Measurements from ENCODE around the gene SNRNP25.

The SNRNP25 gene

DNA sequence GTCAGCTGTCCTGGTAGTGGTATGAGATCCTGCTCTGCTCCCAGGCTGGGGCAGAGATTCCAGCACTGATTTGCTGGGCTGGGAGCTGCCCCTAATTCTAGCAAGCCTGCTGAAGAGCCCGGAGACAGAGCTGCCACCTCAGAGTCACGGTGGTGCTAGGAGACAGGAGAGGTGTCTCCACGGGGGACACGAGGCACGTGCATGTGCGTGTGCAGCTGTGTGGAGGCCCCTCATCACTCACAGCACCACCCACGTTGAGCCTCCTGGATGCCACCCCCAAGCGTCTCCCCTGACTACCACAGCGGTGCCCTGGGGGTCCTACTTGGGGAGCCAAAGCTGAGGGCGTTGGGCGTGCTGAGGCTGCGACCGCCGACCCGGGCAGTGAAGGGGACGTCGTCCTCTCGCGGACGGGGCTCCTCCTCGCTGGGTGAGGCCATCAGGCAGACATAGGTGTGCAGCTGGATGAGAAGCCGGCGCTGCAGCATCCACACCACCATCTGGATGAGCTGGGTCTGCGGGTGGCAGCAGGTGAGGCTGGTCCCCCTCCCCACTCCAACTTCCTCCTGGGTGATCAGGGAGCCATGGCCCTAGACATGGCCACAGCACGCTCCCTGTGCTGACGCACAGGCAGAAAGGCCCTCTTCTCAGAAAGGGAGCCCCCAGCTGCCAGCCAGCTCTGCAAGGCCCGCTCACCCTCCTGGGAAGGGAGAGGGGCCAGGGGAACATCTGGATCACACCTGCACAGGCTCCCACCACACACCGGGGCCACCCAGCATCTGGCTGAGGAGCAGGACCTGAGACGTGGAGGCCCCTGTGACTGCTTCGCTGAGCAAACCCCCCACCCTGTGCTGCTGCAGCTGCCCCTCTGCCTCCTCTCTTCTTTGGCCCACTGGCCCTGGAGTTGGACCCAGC is 36.0 kb downstream of the SNRNP25 start:
- intact Hi-C loops (cut with DNase I) = no loop called here

DNA sequence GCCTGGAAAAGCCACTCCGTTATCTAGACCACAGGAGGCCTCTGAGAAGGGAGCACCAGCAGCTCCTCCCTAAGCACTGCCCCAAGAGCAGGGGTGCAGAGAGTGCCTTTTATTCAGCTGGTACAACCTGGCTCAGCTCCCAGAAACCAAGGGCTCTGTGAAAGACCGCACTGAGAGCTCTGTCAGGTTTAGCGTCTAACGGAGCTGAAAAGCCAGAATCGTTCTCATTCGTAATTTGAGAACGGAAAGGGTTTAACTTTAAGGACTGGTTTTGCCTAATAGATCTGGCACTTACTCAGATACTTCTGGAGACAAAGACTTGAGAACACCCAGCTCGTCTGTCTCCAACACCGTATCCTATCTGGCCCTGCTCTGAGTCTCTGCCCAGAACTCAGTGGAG is 37.9 kb downstream of the SNRNP25 start:
- peak in 39 of 42 donors; percentile 56 to 88 (median 72) for DNase-seq
- intact Hi-C loops (cut with DNase I) = no loop called here

More for the DNA sequence above, 36.0 kb downstream of the SNRNP25 start:
- peak in 9 of 42 donors; percentile 16 to 65 (median 55) for DNase-seq

DNA sequence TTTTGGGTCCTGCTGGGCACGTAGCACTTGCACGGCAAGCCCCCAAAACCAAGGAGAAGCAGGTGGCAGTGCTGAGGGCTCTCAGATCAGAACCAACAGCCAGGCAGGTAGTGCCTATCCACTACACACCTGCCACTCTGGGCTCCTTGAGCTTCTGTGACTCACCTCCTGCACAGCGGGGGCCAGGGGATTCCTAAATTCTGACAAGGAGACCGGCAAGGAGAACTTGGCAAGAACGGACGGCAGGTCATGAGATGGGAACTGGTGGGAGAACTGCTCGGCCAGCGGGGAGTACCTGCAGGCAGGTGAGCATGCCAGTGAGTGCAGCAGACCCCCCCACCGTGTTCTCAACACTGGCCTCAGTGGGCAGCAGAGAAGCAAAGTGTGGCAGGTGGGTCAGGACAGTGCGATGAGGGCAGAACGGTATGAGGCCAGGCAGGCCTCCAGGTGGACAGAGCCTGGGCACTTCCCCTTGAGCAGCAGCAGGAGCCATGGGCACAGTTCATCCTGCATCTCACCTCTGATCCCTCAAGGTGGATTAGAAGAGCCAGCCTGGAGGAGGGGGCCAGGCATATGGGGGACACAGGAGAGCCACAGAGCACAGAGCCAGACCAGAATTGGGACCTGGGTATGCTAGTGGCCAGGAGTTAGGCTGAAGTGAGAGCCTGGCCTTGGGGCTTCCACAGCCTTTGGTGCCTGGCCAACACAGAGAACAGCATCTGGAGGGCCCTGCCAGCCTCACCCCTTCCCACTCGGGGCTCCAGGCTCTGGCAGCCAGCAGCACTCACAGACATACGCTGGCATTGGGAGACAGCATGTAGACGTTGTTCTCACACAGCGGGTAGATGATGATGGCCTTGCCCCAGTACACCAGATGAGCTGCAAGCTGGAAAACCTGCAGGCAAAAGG is 39.1 kb downstream of the SNRNP25 start:
- peak in 5 of 42 donors; percentile 22 to 54 (median 33) for DNase-seq
- intact Hi-C loops (cut with DNase I) = no loop called here

DNA sequence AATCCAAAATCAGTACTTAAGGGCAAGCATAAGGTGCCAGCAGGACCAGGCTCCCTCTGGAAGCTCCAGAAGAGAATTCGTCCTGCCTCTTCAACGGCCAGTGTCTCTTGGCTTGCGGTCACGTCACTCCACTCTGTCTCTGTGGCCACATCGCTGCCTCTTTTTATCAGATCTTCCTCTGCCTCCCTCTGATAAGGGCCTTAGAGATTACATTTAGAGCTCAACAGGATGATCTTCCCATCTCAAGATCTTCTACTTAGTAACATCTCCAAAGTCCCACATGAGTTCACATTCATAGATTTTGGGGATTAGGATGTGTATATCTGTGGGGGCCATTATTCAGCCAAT is 41.3 kb downstream of the SNRNP25 start:
- no peak for DNase-seq
- intact Hi-C loops (cut with DNase I) = no loop called here

DNA sequence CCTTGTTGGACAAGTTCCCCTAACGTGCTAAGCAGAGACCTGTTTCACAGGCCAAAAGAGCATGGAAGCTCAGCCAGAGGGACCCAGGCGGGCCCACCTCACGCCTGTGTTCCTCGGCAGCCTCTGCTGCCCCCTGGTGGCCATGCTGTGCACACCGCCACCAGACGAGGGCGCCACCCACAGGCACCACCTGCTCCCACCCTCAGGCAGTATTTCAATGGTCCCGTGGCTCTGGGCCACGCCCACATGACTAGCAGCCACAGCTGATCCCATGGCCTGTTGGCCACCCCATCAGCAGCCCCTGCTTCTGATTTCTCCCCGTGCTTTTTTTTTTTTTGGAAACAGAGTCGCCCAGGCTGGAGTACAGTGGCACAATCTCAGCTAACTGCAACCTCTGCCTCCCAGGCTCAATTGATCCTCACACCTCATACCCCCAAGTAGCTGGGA is 43.3 kb downstream of the SNRNP25 start:
- peak; percentile 71 to 95 (median 90) for DNase-seq
- intact Hi-C loops (cut with DNase I) = loop anchor here (2.0 kb wide), 1 partner anchor 30 kb away; no protein-coding TSS in a partner anchor

DNA sequence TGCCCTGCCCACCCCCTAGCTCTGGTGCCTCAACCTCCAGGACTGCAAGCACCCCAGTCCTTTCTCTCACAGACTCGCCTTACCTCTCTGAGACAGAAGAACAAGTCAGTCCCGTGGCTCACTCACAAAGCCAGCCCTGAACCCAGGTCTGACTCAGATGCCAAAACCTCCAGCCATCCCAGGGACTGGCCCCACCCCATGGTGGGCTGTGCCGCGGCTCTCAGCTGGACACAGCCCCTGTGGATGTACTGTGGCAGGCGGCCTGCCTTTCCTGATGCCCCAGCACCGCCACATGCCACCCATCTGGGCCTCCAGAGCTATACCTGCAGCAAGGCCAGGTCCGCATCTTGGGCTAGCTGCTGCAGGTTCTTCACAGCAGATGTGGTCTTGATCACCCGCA is 44.2 kb downstream of the SNRNP25 start:
- intact Hi-C loops (cut with DNase I) = loop anchor here (2.0 kb wide), 1 partner anchor 31 kb away; no protein-coding TSS in a partner anchor

DNA sequence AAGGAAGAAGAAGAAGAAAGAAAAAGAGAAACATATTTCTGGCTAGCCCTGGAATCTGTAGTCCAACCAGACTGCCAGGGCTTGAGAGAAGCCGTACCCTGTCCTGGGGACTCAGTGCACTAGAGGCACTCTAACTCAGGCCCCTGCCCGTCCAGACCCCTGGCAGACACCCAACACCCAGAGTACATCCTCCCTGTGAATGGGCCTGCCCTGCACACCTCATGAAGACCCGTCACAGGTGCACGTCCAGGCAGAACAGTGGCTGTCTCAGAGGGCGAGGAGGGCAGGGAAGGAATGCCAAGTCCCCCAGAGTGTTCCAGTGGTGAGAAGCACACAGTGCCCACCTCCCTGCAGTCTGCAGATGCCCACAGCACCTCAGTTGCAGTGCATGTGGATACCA is 47.4 kb downstream of the SNRNP25 start:
- intact Hi-C loops (cut with DNase I) = no loop called here
- no peak for DNase-seq

More for the DNA sequence above, 44.2 kb downstream of the SNRNP25 start:
- DNase-seq = no peak

DNA sequence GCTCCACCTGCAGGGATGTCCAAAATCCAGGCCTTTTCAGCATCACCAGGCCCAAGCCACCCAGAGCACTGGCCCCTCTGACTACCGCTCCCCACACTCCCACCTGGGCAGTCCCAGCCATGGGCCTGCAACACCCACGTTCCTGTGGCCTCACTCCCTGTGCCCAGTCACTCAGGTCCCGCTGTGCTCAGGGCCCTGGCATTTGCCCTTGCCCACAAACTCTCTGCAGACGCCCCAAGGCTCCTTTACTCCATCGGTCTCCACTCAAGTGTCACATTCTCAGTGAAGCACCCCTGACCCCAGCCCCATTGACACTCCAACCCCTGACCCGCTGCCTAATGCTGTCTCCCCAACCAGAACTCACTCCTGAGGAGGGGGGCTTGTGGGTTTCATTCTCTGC is 48.0 kb downstream of the SNRNP25 start:
- no peak for DNase-seq
- intact Hi-C loops (cut with DNase I) = no loop called here

DNA sequence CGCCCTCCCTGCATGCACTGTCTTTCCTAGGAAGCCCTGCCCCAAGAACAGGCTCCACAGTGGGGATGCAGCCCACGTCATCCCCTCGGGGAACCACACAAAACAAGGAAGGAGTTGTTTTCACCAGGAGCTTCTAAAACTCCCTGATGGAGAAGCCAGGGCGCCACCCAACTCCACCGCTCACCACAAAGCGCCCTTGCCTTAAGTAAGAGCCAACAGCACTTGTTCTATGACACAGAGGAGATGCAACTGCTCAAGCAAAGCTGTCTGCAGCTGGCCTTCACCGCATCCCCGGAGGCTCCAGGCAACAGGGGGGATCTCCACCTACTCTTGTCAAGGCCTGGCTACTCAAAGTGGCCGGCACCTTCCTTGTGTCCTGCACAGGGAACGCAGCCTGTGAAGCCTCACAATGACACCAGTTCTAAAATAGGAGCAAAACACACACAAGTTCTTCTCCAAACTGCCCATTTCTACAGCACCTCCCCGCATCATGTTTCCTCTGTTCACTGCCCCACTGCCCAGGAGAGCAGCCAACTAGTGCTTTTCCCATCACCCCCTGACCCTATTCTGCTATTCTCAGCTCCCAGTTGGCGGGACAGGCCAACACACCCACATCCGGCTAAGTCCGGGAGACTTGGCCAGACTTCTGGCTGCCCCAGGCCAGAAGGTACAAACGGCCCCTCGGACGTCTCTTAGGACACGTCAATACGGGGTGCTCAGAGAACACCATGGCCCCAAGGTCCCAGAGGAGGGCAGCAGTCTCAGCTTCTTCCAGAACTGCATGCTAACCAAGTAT is 48.6 kb downstream of the SNRNP25 start:
- intact Hi-C loops (cut with DNase I) = no loop called here
- peak in 16 of 42 donors; percentile 29 to 70 (median 60) for DNase-seq

DNA sequence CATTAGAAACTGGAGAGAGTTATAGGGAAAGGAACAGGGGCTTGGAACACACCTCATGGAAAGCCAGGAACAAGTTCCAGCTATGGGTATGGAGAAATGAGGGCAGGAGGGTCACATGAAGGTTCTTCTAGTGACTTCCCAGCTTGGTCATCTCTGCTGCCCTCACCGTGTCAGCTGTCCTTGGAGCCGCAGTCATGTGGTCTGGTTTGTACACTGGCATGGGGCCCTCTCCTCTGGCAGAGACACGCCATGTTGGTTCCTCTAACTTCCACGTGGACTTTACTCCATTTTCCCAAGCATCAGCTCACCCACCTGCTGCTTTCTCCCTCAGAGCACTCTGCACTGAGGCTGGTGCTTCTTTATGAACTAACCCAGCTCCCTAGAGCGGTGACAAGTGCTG is 50.7 kb downstream of the SNRNP25 start:
- DNase-seq = no peak
- intact Hi-C loops (cut with DNase I) = no loop called here

DNA sequence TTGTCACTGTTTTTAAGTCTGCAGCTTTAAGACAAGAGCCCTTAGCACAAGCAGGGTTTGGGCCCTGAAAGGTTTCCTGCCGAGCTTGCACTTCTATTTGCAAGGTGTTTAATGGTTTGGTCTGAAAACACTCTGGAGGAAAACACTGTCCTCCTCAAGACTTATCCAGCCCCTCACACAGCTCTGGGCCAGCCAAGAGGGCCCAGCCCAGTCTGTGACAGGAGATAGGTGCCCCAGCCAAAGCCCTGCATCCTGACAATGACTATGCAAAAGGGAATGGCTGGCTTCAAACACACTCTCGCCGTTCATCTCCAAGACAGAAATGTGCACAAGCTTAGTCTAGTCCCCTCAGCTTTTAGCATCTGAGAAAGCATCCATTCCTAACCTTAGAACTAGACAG is 51.3 kb downstream of the SNRNP25 start:
- intact Hi-C loops (cut with DNase I) = no loop called here
- no peak for DNase-seq

DNA sequence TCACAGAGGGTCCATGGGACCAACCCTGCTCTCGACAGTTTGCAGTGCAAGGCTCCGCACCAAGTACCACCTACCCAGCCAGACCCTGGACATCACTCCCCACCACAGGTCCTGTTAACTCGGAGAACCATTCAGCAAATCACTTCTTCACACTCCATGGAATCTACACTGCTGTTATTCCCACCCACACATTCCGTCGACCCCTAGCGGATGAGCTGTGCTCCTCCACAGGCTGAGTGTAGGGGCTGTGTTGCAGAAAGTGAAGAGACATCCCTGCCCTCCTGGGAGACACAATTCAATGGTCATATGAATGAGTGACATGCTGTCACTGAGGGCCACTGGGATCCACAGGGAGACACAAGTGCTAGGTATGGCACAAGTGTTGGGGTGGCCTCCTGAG is 51.9 kb downstream of the SNRNP25 start:
- intact Hi-C loops (cut with DNase I) = no loop called here
- DNase-seq = no peak

DNA sequence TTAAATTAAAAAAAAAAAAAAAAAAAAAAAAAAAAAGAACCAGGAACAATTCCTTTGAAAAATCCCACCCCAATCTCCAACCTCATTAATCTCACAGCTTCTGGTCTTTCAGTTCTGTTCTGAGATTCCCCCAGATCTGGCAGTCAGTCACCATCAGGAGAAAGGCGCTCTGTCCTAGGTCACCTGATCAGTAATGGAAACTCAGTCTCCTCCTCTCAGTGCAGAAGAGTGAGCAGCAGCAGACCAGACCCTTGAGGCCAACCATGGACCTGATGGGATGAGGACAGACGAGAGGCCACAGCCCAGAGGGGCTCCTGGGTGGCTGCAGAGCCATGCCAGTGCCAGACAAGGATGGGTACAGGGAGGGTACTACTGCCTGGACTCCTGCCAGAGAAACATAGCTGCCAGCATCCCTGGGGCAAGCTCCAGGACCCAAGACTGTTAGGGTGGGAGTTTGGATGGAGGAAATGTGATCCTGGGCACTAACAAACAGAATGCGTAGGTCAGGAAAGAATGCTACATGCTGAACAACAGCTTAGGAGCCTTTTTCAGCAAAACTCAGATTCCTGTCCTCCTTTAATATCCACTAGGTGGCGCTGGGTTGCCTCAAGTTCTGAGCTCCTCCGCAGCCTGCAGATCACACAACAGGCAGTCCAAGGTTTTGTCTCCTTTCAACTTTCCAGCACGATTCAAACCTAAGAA is 53.1 kb downstream of the SNRNP25 start:
- DNase-seq = peak in 39 of 42 donors; percentile 41 to 87 (median 73)
- intact Hi-C loops (cut with DNase I) = loop anchor here (2.0 kb wide), 1 partner anchor 74 kb away; the partner anchor contains the start of gene HBQ1
